HG02759 (cell line): ENCODE measurements around the gene GDF11.
A peak's percentile ranks its signal among the peaks of the same experiment; 100 is the strongest.

Experiments
- ATAC-seq: cut with Tn5 transposase; IDR thresholded peaks from one replicate; pipeline ENCODE4 v1.9.1; 2021; ENCODE audit warnings: mild to moderate bottlenecking, moderate library complexity; ENCODE audit not compliant: unreplicated experiment

The GDF11 gene

GRCh38 chr12:55706568-55707218 lies 36.2 kb upstream of the GDF11 start:
- no peak for ATAC-seq

GRCh38 chr12:55707219-55707671 lies 35.7 kb upstream of the GDF11 start:
- ATAC-seq, result no peak

GRCh38 chr12:55707841-55708694 lies 34.9 kb upstream of the GDF11 start, which contains the start of gene ITGA7:
Gene ITGA7 (minus strand): TSS chr12:55707904. CDS start chr12:55707682, 222 bp downstream.
- ATAC-seq, result peak; percentile 82

GRCh38 chr12:55708695-55709233 lies 34.2 kb upstream of the GDF11 start:
- ATAC-seq, result no peak

GRCh38 chr12:55711786-55712553 lies 31.0 kb upstream of the GDF11 start:
- no peak for ATAC-seq

- ATAC-seq, result no peak
Observed at GRCh38 chr12:55712700-55713415, 30.1 kb upstream of the GDF11 start.

- ATAC-seq, result no peak
Observed at GRCh38 chr12:55713721-55714120, 29.2 kb upstream of the GDF11 start.

- no peak for ATAC-seq
Observed at GRCh38 chr12:55715169-55715764, 27.7 kb upstream of the GDF11 start.

GRCh38 chr12:55715833-55716581 lies 26.9 kb upstream of the GDF11 start, which contains the start of gene BLOC1S1:
Gene BLOC1S1 (plus strand): TSS chr12:55716046. CDS start chr12:55716052, 6 bp downstream.
- ATAC-seq, result peak; percentile 95

GRCh38 chr12:55716582-55716957 lies 26.4 kb upstream of the GDF11 start:
- peak; percentile 24 for ATAC-seq

GRCh38 chr12:55717011-55718007 lies 25.6 kb upstream of the GDF11 start:
- no peak for ATAC-seq

GRCh38 chr12:55718015-55718414 lies 24.9 kb upstream of the GDF11 start:
- ATAC-seq, result no peak

GRCh38 chr12:55718624-55719275 lies 24.2 kb upstream of the GDF11 start:
- ATAC-seq, result no peak

- no peak for ATAC-seq
Observed at GRCh38 chr12:55719371-55719770, 23.6 kb upstream of the GDF11 start.

GRCh38 chr12:55720071-55720564 lies 22.8 kb upstream of the GDF11 start, which contains the start of gene RDH5:
Gene RDH5 (plus strand): TSS chr12:55720393. CDS start chr12:55721185, 792 bp downstream.
- ATAC-seq, result no peak

GRCh38 chr12:55720894-55721444 lies 22.0 kb upstream of the GDF11 start:
- ATAC-seq, result no peak
